ENCODE results near the gene SOCS3. TPM values are rescaled to one million over a fixed set of nuclear protein-coding genes. Genes with fewer than 3 reads are reported as not detected.

Gene SOCS3
- total and polyA plus RNA-seq, 2 experiments from 2014 or later, result 31.2 to 50.6 TPM

GRCh38 chr17:78391051-78391431 lies 31.2 kb upstream of the SOCS3 start:
- 0 out of 2 replicates have a peak, but pooled peaks cover 4% of the 10 kb centered on the region for H3K36me3 ChIP-seq (ENCODE audit: low read depth)
- peaks cover 96% of the 10 kb centered on the region for H3K79me2 ChIP-seq (ENCODE audit: insufficient read depth)
- no peak for TF ChIP-seq EZH2phosphoT487 (IDR thresholded peaks at IDR 0.05; ENCODE audit: insufficient read depth, low read depth)
- TF ChIP-seq EZH2 (IDR thresholded peaks at IDR 0.05; ENCODE audit: insufficient read depth, poor library complexity, severe bottlenecking), result no peak
- H2AFZ ChIP-seq, result no peak overlapping the region
- 92% methylated on average over 11 of the region's 11 CpGs for WGBS, 2 experiments (ENCODE audit: low coverage in 1 of 2, low lambda C conversion rate in 2 of 2, missing lambda C conversion rate in 2 of 2)
- H3K4me2 ChIP-seq (ENCODE audit: unreplicated experiment), result peak overlapping the region; percentile 36
- DNase-seq, result no peak
- H3K9ac ChIP-seq, result peak overlapping the region; percentile 59
- no peaks in the 10 kb centered on the region for H3K9me2 ChIP-seq (ENCODE audit: insufficient read depth)
- peak overlapping the region; percentile 86 for H3K27ac ChIP-seq
- H4K20me1 ChIP-seq (ENCODE audit: insufficient read depth), result no peaks in the 10 kb centered on the region
- peaks cover 45% of the 10 kb centered on the region for H3K4me1 ChIP-seq (ENCODE audit: insufficient read depth)
- in situ Hi-C loops (cut with MboI), result no loop called here
- H3F3A ChIP-seq (ENCODE audit: insufficient read depth), result peaks cover 41% of the 10 kb centered on the region
- H3K27me3 ChIP-seq (replicated peaks; ENCODE audit: insufficient read depth), result no peaks in the 10 kb centered on the region
- no peaks in the 10 kb centered on the region for H3K9me3 ChIP-seq (ENCODE audit: low read depth)
- no peak overlapping the region for H3K4me3 ChIP-seq

DNA sequence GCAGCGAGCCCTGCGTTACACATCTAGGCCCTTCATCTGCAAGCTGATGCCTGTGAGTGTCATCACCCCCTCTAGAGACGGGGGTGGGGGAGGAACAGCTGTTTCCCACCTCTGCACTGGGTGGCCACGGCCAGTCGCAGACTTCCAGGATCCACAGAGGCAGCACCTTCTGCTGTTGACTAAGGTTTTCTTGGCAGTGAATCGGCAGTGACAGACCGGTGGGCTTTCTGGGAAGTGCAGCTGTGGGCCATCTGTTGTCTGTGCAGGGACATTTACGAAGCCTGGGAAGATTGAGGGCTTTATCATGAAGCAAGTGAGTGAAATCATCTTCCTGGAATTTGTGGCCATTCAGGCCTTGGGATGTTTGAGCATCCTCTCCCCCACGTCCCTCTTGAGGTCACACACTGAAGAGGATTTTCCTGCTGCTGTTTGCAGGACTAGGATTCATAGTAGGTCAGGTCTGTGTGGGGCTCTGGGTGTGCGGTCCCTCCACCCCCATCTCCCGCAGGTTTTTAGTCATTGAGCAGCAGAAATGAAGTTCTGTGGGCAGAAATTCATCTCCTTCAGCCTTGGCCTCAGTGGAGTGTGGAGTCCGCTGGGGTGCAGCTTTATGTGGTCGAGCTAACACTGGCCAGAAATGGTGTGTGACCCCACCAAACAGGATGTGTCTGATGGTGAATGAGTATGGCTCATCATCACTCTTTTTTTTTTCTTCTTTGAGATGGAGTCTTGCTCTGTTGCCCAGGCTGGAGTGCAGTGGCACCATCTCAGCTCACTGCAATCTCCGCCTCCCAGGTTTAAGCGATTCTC lies 30.6 kb upstream of the SOCS3 start:
- 0 out of 2 replicates have a peak, but pooled peaks cover 4% of the 10 kb centered on the region for H3K36me3 ChIP-seq (ENCODE audit: low read depth)
- H3K4me3 ChIP-seq, result 0 out of 2 replicates have a peak overlapping the region, but pooled peaks have one; percentile 12
- WGBS, 2 experiments (ENCODE audit: low coverage in 1 of 2, low lambda C conversion rate in 2 of 2, missing lambda C conversion rate in 2 of 2), result 21 to 22% methylated on average over 15 of the region's 15 CpGs

GRCh38 chr17:78387977-78388941 lies 28.4 kb upstream of the SOCS3 start:
- Histone ChIP-seq H3K4me1 (ENCODE audit: insufficient read depth) (peaks cover 69% of the 10 kb centered on the region), H3K27me3 (replicated peaks; ENCODE audit: insufficient read depth) (no peaks in the 10 kb centered on the region), H3K9me3 (ENCODE audit: low read depth) (no peaks in the 10 kb centered on the region), H3F3A (ENCODE audit: insufficient read depth) (peaks cover 66% of the 10 kb centered on the region), H3K9ac (no peak overlapping the region), H3K9me2 (ENCODE audit: insufficient read depth) (no peaks in the 10 kb centered on the region), H4K20me1 (ENCODE audit: insufficient read depth) (no peaks in the 10 kb centered on the region), H3K27ac (no peak overlapping the region), H3K4me2 (ENCODE audit: unreplicated experiment) (no peak overlapping the region), H3K79me2 (ENCODE audit: insufficient read depth) (peaks cover 90% of the 10 kb centered on the region), H3K4me3 (no peak overlapping the region), H2AFZ (no peak overlapping the region), H3K36me3 (ENCODE audit: low read depth) (no peaks in the 10 kb centered on the region)
- in situ Hi-C loops (cut with MboI), result no loop called here
- 86% methylated on average over 10 of the region's 10 CpGs for WGBS, 2 experiments (ENCODE audit: low coverage in 1 of 2, low lambda C conversion rate in 2 of 2, missing lambda C conversion rate in 2 of 2)
- TF ChIP-seq EZH2phosphoT487 (IDR thresholded peaks at IDR 0.05; ENCODE audit: insufficient read depth, low read depth), result no peak
- no peak for TF ChIP-seq EZH2 (IDR thresholded peaks at IDR 0.05; ENCODE audit: insufficient read depth, poor library complexity, severe bottlenecking)
- no peak for DNase-seq

More for the DNA sequence above, 30.6 kb upstream of the SOCS3 start:
- Histone ChIP-seq H3K27ac (peak overlapping the region; percentile 86), H3K9me2 (ENCODE audit: insufficient read depth) (no peaks in the 10 kb centered on the region), H4K20me1 (ENCODE audit: insufficient read depth) (no peaks in the 10 kb centered on the region), H2AFZ (no peak overlapping the region), H3K4me1 (ENCODE audit: insufficient read depth) (peaks cover 49% of the 10 kb centered on the region), H3F3A (ENCODE audit: insufficient read depth) (peaks cover 47% of the 10 kb centered on the region), H3K27me3 (replicated peaks; ENCODE audit: insufficient read depth) (no peaks in the 10 kb centered on the region), H3K9me3 (ENCODE audit: low read depth) (no peaks in the 10 kb centered on the region), H3K4me2 (ENCODE audit: unreplicated experiment) (peak overlapping the region; percentile 36), H3K79me2 (ENCODE audit: insufficient read depth) (peaks cover 96% of the 10 kb centered on the region), H3K9ac (peak overlapping the region; percentile 59)
- DNase-seq, result peak; percentile 97
- in situ Hi-C loops (cut with MboI), result no loop called here
- TF ChIP-seq EZH2 (IDR thresholded peaks at IDR 0.05; ENCODE audit: insufficient read depth, poor library complexity, severe bottlenecking) (no peak), EZH2phosphoT487 (IDR thresholded peaks at IDR 0.05; ENCODE audit: insufficient read depth, low read depth) (no peak)

DNA sequence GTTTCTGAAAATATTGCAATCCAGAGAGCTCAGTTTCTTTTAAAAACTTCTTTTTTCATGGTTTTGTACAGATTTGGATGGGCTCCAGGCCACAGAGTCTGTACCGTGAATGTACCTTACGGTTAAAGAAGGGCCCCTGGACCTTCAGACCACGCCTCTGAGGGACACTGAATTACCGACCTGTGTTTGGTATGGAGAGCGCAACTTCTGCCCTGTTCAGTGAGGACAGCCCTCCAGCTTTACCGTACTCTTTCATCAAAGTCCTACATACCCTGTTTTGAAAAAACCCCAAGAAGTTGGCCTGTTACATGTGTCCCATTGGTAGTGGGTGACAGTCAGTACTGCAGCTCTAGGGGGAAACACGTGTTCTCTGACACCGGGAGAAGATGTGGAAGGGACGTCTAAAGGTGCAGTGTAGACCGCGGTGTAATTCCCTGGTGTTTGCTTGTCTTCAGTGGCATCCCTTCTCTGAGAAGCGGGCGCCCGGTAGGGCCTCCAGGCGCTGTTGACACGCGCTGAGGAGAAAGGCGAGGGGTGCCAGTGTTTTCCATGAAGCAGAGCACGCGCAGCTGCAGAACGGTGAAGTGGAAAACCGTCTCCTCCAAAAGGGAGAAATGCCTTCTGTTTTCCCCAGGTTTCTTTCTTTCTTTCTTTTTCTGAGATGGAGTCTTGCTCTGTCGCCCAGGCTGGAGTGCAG lies 24.8 kb upstream of the SOCS3 start:
- in situ Hi-C loops (cut with MboI), result no loop called here
- Histone ChIP-seq H3K27me3 (replicated peaks; ENCODE audit: insufficient read depth) (no peaks in the 10 kb centered on the region), H3K27ac (peak overlapping the region; percentile 93), H3K79me2 (ENCODE audit: insufficient read depth) (peaks cover 94% of the 10 kb centered on the region), H3F3A (ENCODE audit: insufficient read depth) (peaks cover 73% of the 10 kb centered on the region), H3K4me3 (no peak overlapping the region), H3K9me3 (ENCODE audit: low read depth) (no peaks in the 10 kb centered on the region), H3K4me2 (ENCODE audit: unreplicated experiment) (peak overlapping the region; percentile 64), H3K9me2 (ENCODE audit: insufficient read depth) (no peaks in the 10 kb centered on the region), H2AFZ (no peak overlapping the region), H3K4me1 (ENCODE audit: insufficient read depth) (peaks cover 71% of the 10 kb centered on the region), H3K36me3 (ENCODE audit: low read depth) (no peaks in the 10 kb centered on the region), H4K20me1 (ENCODE audit: insufficient read depth) (no peaks in the 10 kb centered on the region), H3K9ac (peak overlapping the region; percentile 70)
- no peak for TF ChIP-seq EZH2phosphoT487 (IDR thresholded peaks at IDR 0.05; ENCODE audit: insufficient read depth, low read depth)
- no peak for TF ChIP-seq EZH2 (IDR thresholded peaks at IDR 0.05; ENCODE audit: insufficient read depth, poor library complexity, severe bottlenecking)
- no peak for DNase-seq
- 90 to 92% methylated on average over 23 of the region's 23 CpGs for WGBS, 2 experiments (ENCODE audit: low coverage in 1 of 2, low lambda C conversion rate in 2 of 2, missing lambda C conversion rate in 2 of 2)
